Measurements from ENCODE around the gene WWOX. TPM values are rescaled to one million over a fixed set of nuclear protein-coding genes. Genes with fewer than 3 reads are reported as not detected.

The WWOX gene
- total and polyA plus RNA-seq, 2 of the 13 experiments (the other 11 are each of a cell fraction or from before 2014, with no cell fraction given): 9.1 to 37.4 TPM

- TF ChIP-seq RERE (CRISPR knock-in tag; IDR thresholded peaks at IDR 0.05; ENCODE audit: low read depth) (peak; percentile 56), ETV5 (CRISPR knock-in tag; IDR thresholded peaks at IDR 0.05; ENCODE audit: borderline replicate concordance) (peak; percentile 60), SP1 (IDR thresholded peaks at IDR 0.05) (no peak), SP1 (CRISPR knock-in tag; IDR thresholded peaks at IDR 0.05) (peak; percentile 96), ZBTB3 (CRISPR knock-in tag; IDR thresholded peaks at IDR 0.05; ENCODE audit: borderline replicate concordance, low read depth) (peak; percentile 81), CTCF (CRISPR knock-in tag; IDR thresholded peaks at IDR 0.05) (peak; percentile 69), ZNF3 (CRISPR knock-in tag; IDR thresholded peaks at IDR 0.05) (peak; percentile 60; the same call in 1 of the 2 replicates), CCAR2 (optimal IDR thresholded peaks at IDR 0.05; ENCODE audit: low read depth, low read length) (no peak), ZNF704 (CRISPR knock-in tag; IDR thresholded peaks at IDR 0.05; ENCODE audit: borderline replicate concordance) (peak; percentile 92), POLR2AphosphoS5 (IDR thresholded peaks at IDR 0.05; ENCODE audit: low read depth, low read length) (peak; percentile 71), ZNF44 (CRISPR knock-in tag; IDR thresholded peaks at IDR 0.05) (peak; percentile 86), DR1 (CRISPR knock-in tag; IDR thresholded peaks at IDR 0.05) (peak; percentile 94), ZNF580 (CRISPR knock-in tag; IDR thresholded peaks at IDR 0.05; ENCODE audit: borderline replicate concordance, low read depth) (peak; percentile 95), NFKB2 (CRISPR knock-in tag; IDR thresholded peaks at IDR 0.05; ENCODE audit: borderline replicate concordance) (peak; percentile 86; the same call in 1 of the 2 replicates), ZNF800 (CRISPR knock-in tag; IDR thresholded peaks at IDR 0.05) (peak; percentile 97), ZSCAN25 (CRISPR knock-in tag; IDR thresholded peaks at IDR 0.05) (peak; percentile 69; the same call in 1 of the 2 replicates)
Measured at GRCh38 chr16:78099271-78100111, at the start of gene WWOX (continued).
